ENCODE data around the gene PDE4B.

GRCh38 chr1:65795311-65795710 lies 2.6 kb downstream of the PDE4B start:
- TF ChIP-seq EZH2 (IDR thresholded peaks at IDR 0.05; ENCODE audit: insufficient read depth, low read length), result no peak
- no peak for TF ChIP-seq CTCF (IDR thresholded peaks at IDR 0.05; ENCODE audit: insufficient read depth, low read depth, low read length)
